HG02840 (cell line): ENCODE data around the gene RHCE.
"Not testable (repeated sequence)": the region's sequence is repeated elsewhere in the genome, so short reads cannot be mapped to it uniquely, and the experiment has no call there.

Experiments
- ATAC-seq: cut with Tn5 transposase; IDR thresholded peaks from one replicate; pipeline ENCODE4 v1.9.1; 2021; ENCODE audit warnings: mild to moderate bottlenecking, moderate library complexity, moderate number of reproducible peaks; ENCODE audit not compliant: unreplicated experiment, low FRiP score

RHCE gene

GRCh38 chr1:25420715-25421114 lies at the start of gene RHCE:
TSS of gene RHCE (minus strand) at chr1:25420825. CDS start at chr1:25420786, 39 bp downstream.
- not testable (repeated sequence) for ATAC-seq

GRCh38 chr1:25469177-25469576 lies 48.6 kb upstream of the RHCE start:
- ATAC-seq: no peak

GRCh38 chr1:25468033-25468432 lies 47.4 kb upstream of the RHCE start:
- ATAC-seq: no peak

GRCh38 chr1:25467616-25468015 lies 47.0 kb upstream of the RHCE start:
- no peak for ATAC-seq

- no peak for ATAC-seq
Measured at GRCh38 chr1:25467193-25467592, 46.6 kb upstream of the RHCE start.

- ATAC-seq: no peak
Measured at GRCh38 chr1:25462732-25463131, 42.1 kb upstream of the RHCE start.

GRCh38 chr1:25461849-25462248 lies 41.2 kb upstream of the RHCE start:
- ATAC-seq: no peak

- not testable (repeated sequence) for ATAC-seq
Measured at GRCh38 chr1:25460816-25461215, 40.2 kb upstream of the RHCE start.

- no peak for ATAC-seq
Measured at GRCh38 chr1:25460020-25460419, 39.4 kb upstream of the RHCE start.

- ATAC-seq: no peak
Measured at GRCh38 chr1:25458541-25459298, 38.1 kb upstream of the RHCE start.

GRCh38 chr1:25456502-25456901 lies 35.9 kb upstream of the RHCE start:
- no peak for ATAC-seq

GRCh38 chr1:25451908-25452307 lies 31.3 kb upstream of the RHCE start:
- ATAC-seq: no peak

GRCh38 chr1:25450891-25451290 lies 30.3 kb upstream of the RHCE start:
- ATAC-seq: no peak

- no peak for ATAC-seq
Measured at GRCh38 chr1:25447547-25447946, 26.9 kb upstream of the RHCE start.

GRCh38 chr1:25445993-25446538 lies 25.4 kb upstream of the RHCE start:
- ATAC-seq: no peak

GRCh38 chr1:25444604-25445003 lies 24.0 kb upstream of the RHCE start:
- ATAC-seq: not testable (repeated sequence)

GRCh38 chr1:25443030-25443699 lies 22.5 kb upstream of the RHCE start:
- no peak for ATAC-seq

- ATAC-seq: no peak
Measured at GRCh38 chr1:25442178-25442577, 21.6 kb upstream of the RHCE start.

GRCh38 chr1:25439287-25439686 lies 18.7 kb upstream of the RHCE start:
- ATAC-seq: no peak

- no peak for ATAC-seq
Measured at GRCh38 chr1:25437672-25438071, 17.0 kb upstream of the RHCE start.

- ATAC-seq: no peak
Measured at GRCh38 chr1:25435397-25436108, 14.9 kb upstream of the RHCE start.
